ENCODE measurements around the gene CCDC88C.

CCDC88C gene

DNA sequence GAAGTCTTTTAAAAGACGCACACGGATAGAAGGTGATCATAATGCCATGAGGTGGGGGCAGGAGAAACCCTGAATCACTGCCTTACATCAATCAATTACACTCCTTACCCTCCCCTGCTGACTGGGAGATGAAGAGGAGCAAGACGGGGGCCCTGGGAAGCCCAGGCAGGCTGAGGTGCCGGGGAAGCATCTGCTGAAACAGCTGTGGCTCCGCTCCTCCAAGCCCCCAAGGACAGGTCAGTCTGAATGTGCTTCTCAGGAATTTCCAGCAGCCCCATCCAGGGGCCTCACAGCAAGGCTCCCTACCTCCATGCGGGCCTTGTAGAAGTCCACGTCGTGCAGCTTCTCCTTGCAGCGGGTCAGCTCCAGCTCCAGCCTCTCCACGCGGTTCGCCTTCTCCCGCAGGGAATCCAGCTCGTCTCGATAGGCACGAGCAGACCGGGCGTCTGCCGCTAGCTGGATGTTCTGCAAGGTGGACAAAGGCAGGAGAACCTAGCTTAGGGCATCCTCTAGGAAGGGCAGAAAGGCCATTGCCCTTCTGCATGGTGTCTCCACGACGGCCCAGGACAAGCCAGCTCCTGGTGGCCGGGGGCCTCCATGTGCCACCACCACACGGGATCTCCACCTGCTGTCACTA is 79.8 kb downstream of the CCDC88C start:
- Histone ChIP-seq H2AFZ (ENCODE audit: low read depth, low read length) (no peak overlapping the region), H3K79me2 (ENCODE audit: low read length) (no peaks in the 10 kb centered on the region), H3K27ac (ENCODE audit: low read length) (no peak overlapping the region), H3K9me3 (ENCODE audit: insufficient read depth, low read length) (no peaks in the 10 kb centered on the region), H3K9ac (ENCODE audit: low read length) (no peak overlapping the region), H3K27me3 (ENCODE audit: low read depth, low read length) (no peaks in the 10 kb centered on the region), H3K4me3 (ENCODE audit: low read length) (no peak overlapping the region), H4K20me1 (ENCODE audit: insufficient read depth, low read length) (peaks cover 19% of the 10 kb centered on the region; the same call in 1 of the 2 replicates), H3K4me1 (ENCODE audit: low read length) (no peaks in the 10 kb centered on the region), H3K36me3 (replicated peaks; ENCODE audit: low read depth, low read length) (peaks cover 73% of the 10 kb centered on the region), H3K4me2 (ENCODE audit: low read length) (no peak overlapping the region)
- no peak for TF ChIP-seq EZH2phosphoT487 (IDR thresholded peaks at IDR 0.05; ENCODE audit: low read depth)
- no peak for TF ChIP-seq CTCF (IDR thresholded peaks at IDR 0.05; ENCODE audit: low read depth, low read length)

GRCh38 chr14:91336093-91336450 is 81.5 kb downstream of the CCDC88C start:
- Histone ChIP-seq H3K27me3 (ENCODE audit: low read depth, low read length) (no peaks in the 10 kb centered on the region), H3K4me2 (ENCODE audit: low read length) (no peak overlapping the region), H3K4me1 (ENCODE audit: low read length) (no peaks in the 10 kb centered on the region), H4K20me1 (ENCODE audit: insufficient read depth, low read length) (peaks cover 22% of the 10 kb centered on the region; the same call in 1 of the 2 replicates), H3K9ac (ENCODE audit: low read length) (no peak overlapping the region), H3K36me3 (replicated peaks; ENCODE audit: low read depth, low read length) (peaks cover 67% of the 10 kb centered on the region), H3K9me3 (ENCODE audit: insufficient read depth, low read length) (no peaks in the 10 kb centered on the region), H3K4me3 (ENCODE audit: low read length) (no peak overlapping the region), H2AFZ (ENCODE audit: low read depth, low read length) (no peak overlapping the region), H3K79me2 (ENCODE audit: low read length) (no peaks in the 10 kb centered on the region; the same call in 1 of the 2 replicates), H3K27ac (ENCODE audit: low read length) (no peak overlapping the region)
- no peak for TF ChIP-seq CTCF (IDR thresholded peaks at IDR 0.05; ENCODE audit: low read depth, low read length)
- no peak for TF ChIP-seq EZH2phosphoT487 (IDR thresholded peaks at IDR 0.05; ENCODE audit: low read depth)

- no peak for TF ChIP-seq EZH2phosphoT487 (IDR thresholded peaks at IDR 0.05; ENCODE audit: low read depth)
- no peak for TF ChIP-seq CTCF (IDR thresholded peaks at IDR 0.05; ENCODE audit: low read depth, low read length)
- H3K4me1 ChIP-seq (ENCODE audit: low read length): no peaks in the 10 kb centered on the region
- H3K9me3 ChIP-seq (ENCODE audit: insufficient read depth, low read length): no peaks in the 10 kb centered on the region
- no peak overlapping the region for H3K4me3 ChIP-seq (ENCODE audit: low read length)
- no peak overlapping the region for H3K4me2 ChIP-seq (ENCODE audit: low read length)
- no peak overlapping the region for H3K9ac ChIP-seq (ENCODE audit: low read length)
- no peaks in the 10 kb centered on the region for H3K27me3 ChIP-seq (ENCODE audit: low read depth, low read length)
- no peak overlapping the region for H3K27ac ChIP-seq (ENCODE audit: low read length)
- peaks cover 64% of the 10 kb centered on the region for H3K36me3 ChIP-seq (replicated peaks; ENCODE audit: low read depth, low read length)
- H4K20me1 ChIP-seq (ENCODE audit: insufficient read depth, low read length): peaks cover 22% of the 10 kb centered on the region; the same call in 1 of the 2 replicates
- H3K79me2 ChIP-seq (ENCODE audit: low read length): no peaks in the 10 kb centered on the region; the same call in 1 of the 2 replicates
- no peak overlapping the region for H2AFZ ChIP-seq (ENCODE audit: low read depth, low read length)
Observed at GRCh38 chr14:91335191-91336092, 82.2 kb downstream of the CCDC88C start.

GRCh38 chr14:91333650-91334039 is 84.0 kb downstream of the CCDC88C start:
- no peak overlapping the region for H2AFZ ChIP-seq (ENCODE audit: low read depth, low read length)
- no peak overlapping the region for H3K9ac ChIP-seq (ENCODE audit: low read length)
- no peak for TF ChIP-seq CTCF (IDR thresholded peaks at IDR 0.05; ENCODE audit: low read depth, low read length)
- no peak for TF ChIP-seq EZH2phosphoT487 (IDR thresholded peaks at IDR 0.05; ENCODE audit: low read depth)
- H4K20me1 ChIP-seq (ENCODE audit: insufficient read depth, low read length): peaks cover 29% of the 10 kb centered on the region
- H3K27me3 ChIP-seq (ENCODE audit: low read depth, low read length): no peaks in the 10 kb centered on the region
- H3K9me3 ChIP-seq (ENCODE audit: insufficient read depth, low read length): no peaks in the 10 kb centered on the region
- no peak overlapping the region for H3K4me3 ChIP-seq (ENCODE audit: low read length)
- H3K4me2 ChIP-seq (ENCODE audit: low read length): no peak overlapping the region
- peaks cover 58% of the 10 kb centered on the region for H3K36me3 ChIP-seq (replicated peaks; ENCODE audit: low read depth, low read length)
- H3K4me1 ChIP-seq (ENCODE audit: low read length): no peaks in the 10 kb centered on the region
- no peaks in the 10 kb centered on the region; the same call in 1 of the 2 replicates for H3K79me2 ChIP-seq (ENCODE audit: low read length)
- H3K27ac ChIP-seq (ENCODE audit: low read length): no peak overlapping the region

Data from OCI-LY3 (cell line).